ENCODE data around the gene TOM1L1.
"Not testable (repeated sequence)": the region's sequence is repeated elsewhere in the genome, so short reads cannot be mapped to it uniquely, and the experiment has no call there.

TOM1L1 gene, protein sequence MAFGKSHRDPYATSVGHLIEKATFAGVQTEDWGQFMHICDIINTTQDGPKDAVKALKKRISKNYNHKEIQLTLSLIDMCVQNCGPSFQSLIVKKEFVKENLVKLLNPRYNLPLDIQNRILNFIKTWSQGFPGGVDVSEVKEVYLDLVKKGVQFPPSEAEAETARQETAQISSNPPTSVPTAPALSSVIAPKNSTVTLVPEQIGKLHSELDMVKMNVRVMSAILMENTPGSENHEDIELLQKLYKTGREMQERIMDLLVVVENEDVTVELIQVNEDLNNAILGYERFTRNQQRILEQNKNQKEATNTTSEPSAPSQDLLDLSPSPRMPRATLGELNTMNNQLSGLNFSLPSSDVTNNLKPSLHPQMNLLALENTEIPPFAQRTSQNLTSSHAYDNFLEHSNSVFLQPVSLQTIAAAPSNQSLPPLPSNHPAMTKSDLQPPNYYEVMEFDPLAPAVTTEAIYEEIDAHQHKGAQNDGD

GRCh38 chr17:54900457-54901229, at the start of gene TOM1L1:
TOM1L1 (plus strand) TSS chr17:54900852; CDS start chr17:54900866, 14 bp downstream.
- Histone ChIP-seq H3K36me3 (ENCODE audit: insufficient read depth, low read length) (no peaks in the 10 kb centered on the region), H3K9me3 (ENCODE audit: control insufficient read depth, insufficient read depth, low read length) (no peaks in the 10 kb centered on the region), H3K4me1 (ENCODE audit: insufficient read depth, low read length) (peaks cover 12% of the 10 kb centered on the region), H3K9ac (ENCODE audit: low read depth, low read length) (peak within 1 kb of the TSS; percentile 83)

GRCh38 chr17:54859187-54859586, 41.5 kb upstream of the TOM1L1 start:
- no peaks in the 10 kb centered on the region; the same call in 1 of the 2 replicates for H3K4me1 ChIP-seq (ENCODE audit: insufficient read depth, low read length)
- no peaks in the 10 kb centered on the region for H3K36me3 ChIP-seq (ENCODE audit: insufficient read depth, low read length)
- no peaks in the 10 kb centered on the region for H3K9me3 ChIP-seq (ENCODE audit: control insufficient read depth, insufficient read depth, low read length)
- no peak overlapping the region for H3K9ac ChIP-seq (ENCODE audit: low read depth, low read length)

GRCh38 chr17:54860617-54861470, 39.8 kb upstream of the TOM1L1 start:
- H3K36me3 ChIP-seq (ENCODE audit: insufficient read depth, low read length), result no peaks in the 10 kb centered on the region
- peaks cover 4% of the 10 kb centered on the region; the same call in 1 of the 2 replicates for H3K4me1 ChIP-seq (ENCODE audit: insufficient read depth, low read length)
- H3K9ac ChIP-seq (ENCODE audit: low read depth, low read length), result no peak overlapping the region
- no peaks in the 10 kb centered on the region for H3K9me3 ChIP-seq (ENCODE audit: control insufficient read depth, insufficient read depth, low read length)

- no peaks in the 10 kb centered on the region for H3K36me3 ChIP-seq (ENCODE audit: insufficient read depth, low read length)
- H3K9me3 ChIP-seq (ENCODE audit: control insufficient read depth, insufficient read depth, low read length), result no peaks in the 10 kb centered on the region
- peaks cover 4% of the 10 kb centered on the region; the same call in 1 of the 2 replicates for H3K4me1 ChIP-seq (ENCODE audit: insufficient read depth, low read length)
- no peak overlapping the region for H3K9ac ChIP-seq (ENCODE audit: low read depth, low read length)
Observed at GRCh38 chr17:54861471-54861983, 39.1 kb upstream of the TOM1L1 start.

GRCh38 chr17:54863176-54863575, 37.5 kb upstream of the TOM1L1 start:
- H3K9ac ChIP-seq (ENCODE audit: low read depth, low read length), result no peak overlapping the region
- H3K36me3 ChIP-seq (ENCODE audit: insufficient read depth, low read length), result no peaks in the 10 kb centered on the region
- H3K4me1 ChIP-seq (ENCODE audit: insufficient read depth, low read length), result peaks cover 4% of the 10 kb centered on the region; the same call in 1 of the 2 replicates
- H3K9me3 ChIP-seq (ENCODE audit: control insufficient read depth, insufficient read depth, low read length), result no peaks in the 10 kb centered on the region

GRCh38 chr17:54864070-54864469, 36.6 kb upstream of the TOM1L1 start:
- H3K9me3 ChIP-seq (ENCODE audit: control insufficient read depth, insufficient read depth, low read length), result no peaks in the 10 kb centered on the region
- no peaks in the 10 kb centered on the region for H3K36me3 ChIP-seq (ENCODE audit: insufficient read depth, low read length)
- peaks cover 4% of the 10 kb centered on the region; the same call in 1 of the 2 replicates for H3K4me1 ChIP-seq (ENCODE audit: insufficient read depth, low read length)
- H3K9ac ChIP-seq (ENCODE audit: low read depth, low read length), result no peak overlapping the region

DNA sequence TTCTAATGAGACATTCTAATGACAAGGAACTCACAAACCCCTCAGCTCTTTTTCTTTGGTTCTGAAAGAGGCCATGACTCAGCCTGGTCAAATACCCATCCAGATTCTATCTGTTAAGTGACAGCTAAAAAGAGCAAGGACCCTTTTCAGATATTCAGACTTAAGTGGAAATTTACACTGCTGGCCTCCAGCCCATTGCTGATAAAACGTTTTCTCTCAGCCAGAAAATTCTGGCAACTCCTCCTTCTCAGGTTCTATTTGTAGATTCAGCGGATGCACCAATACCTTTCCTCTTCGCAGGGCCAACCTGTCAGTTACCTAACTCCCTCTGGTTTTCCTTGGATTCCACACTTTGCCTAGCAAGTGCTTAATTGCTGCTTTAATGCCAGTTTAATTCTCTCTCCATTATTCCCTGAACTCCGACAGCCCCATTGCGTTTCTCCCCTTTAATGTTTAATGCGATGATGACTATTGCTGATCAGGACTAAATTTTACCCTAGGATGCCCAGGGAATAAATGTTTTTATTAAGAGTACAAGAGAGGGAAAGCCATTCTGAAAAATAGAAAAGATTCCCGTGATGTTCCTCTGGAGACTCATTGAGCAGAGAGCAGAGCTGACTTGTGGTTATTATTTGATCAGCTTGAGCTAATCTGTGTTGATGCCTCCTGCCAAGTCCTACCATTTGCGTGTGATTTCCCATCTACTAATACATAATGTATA, 35.9 kb upstream of the TOM1L1 start:
- Histone ChIP-seq H3K4me1 (ENCODE audit: insufficient read depth, low read length) (peaks cover 4% of the 10 kb centered on the region; the same call in 1 of the 2 replicates), H3K9ac (ENCODE audit: low read depth, low read length) (no peak overlapping the region), H3K36me3 (ENCODE audit: insufficient read depth, low read length) (no peaks in the 10 kb centered on the region), H3K9me3 (ENCODE audit: control insufficient read depth, insufficient read depth, low read length) (no peaks in the 10 kb centered on the region)

- H3K9me3 ChIP-seq (ENCODE audit: control insufficient read depth, insufficient read depth, low read length), result no peaks in the 10 kb centered on the region
- peaks cover 4% of the 10 kb centered on the region; the same call in 1 of the 2 replicates for H3K4me1 ChIP-seq (ENCODE audit: insufficient read depth, low read length)
- H3K9ac ChIP-seq (ENCODE audit: low read depth, low read length), result no peak overlapping the region
- no peaks in the 10 kb centered on the region for H3K36me3 ChIP-seq (ENCODE audit: insufficient read depth, low read length)
Observed at GRCh38 chr17:54867634-54868033, 33.0 kb upstream of the TOM1L1 start.

DNA sequence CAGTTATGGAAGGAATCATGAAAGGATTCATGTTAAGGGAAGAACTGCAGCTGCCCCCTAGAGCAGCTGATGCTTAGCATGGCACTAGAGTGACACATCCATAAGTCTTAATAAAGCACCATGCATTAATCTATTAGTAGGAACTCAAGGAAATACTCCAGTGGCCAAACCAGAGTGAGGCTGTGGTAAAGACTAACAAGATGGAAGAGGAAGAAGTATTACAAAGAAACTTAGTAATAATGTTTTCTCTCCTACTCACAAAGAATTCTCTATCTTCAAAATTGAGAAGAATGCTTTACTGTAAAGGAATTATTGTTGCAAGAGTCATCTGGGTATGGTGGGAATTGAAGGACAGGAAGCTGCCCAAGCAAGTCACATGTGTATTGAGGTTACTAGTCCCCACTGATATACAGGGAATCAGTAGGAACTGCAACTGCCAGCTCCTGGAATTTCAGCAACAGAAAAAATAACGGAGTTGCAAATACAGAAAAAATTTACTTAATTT, 29.9 kb upstream of the TOM1L1 start:
- H3K9ac ChIP-seq (ENCODE audit: low read depth, low read length), result no peak overlapping the region
- H3K4me1 ChIP-seq (ENCODE audit: insufficient read depth, low read length), result 0 out of 2 replicates have a peak, but pooled peaks cover 3% of the 10 kb centered on the region
- no peaks in the 10 kb centered on the region for H3K9me3 ChIP-seq (ENCODE audit: control insufficient read depth, insufficient read depth, low read length)
- H3K36me3 ChIP-seq (ENCODE audit: insufficient read depth, low read length), result no peaks in the 10 kb centered on the region

DNA sequence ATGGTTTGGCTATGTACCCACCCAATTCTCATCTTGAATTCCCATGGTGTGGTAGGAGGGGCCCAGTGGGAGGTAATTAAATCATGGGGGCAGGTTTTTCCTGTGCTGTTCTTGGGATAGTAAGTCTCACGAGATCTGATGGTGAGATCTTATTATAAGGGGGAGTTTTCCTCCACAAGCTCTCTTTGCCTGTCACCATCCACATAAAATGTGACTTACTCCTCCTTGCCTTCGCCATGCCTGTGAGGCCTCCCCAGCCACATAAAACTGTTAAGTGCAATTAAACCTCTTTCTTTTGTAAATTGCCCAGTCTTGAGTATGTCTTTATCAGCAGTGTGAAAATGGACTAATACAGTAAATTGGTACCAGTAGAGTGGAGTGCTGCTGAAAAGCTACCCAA, 24.7 kb upstream of the TOM1L1 start:
- H3K9ac ChIP-seq (ENCODE audit: low read depth, low read length); H3K36me3 ChIP-seq (ENCODE audit: insufficient read depth, low read length); H3K4me1 ChIP-seq (ENCODE audit: insufficient read depth, low read length); H3K9me3 ChIP-seq (ENCODE audit: control insufficient read depth, insufficient read depth, low read length): not testable (repeated sequence)

- H3K4me1 ChIP-seq (ENCODE audit: insufficient read depth, low read length), result 0 out of 2 replicates have a peak, but pooled peaks cover 6% of the 10 kb centered on the region
- no peaks in the 10 kb centered on the region; the same call in 1 of the 2 replicates for H3K36me3 ChIP-seq (ENCODE audit: insufficient read depth, low read length)
- no peak overlapping the region for H3K9ac ChIP-seq (ENCODE audit: low read depth, low read length)
- H3K9me3 ChIP-seq (ENCODE audit: control insufficient read depth, insufficient read depth, low read length), result peaks cover 5% of the 10 kb centered on the region
Observed at GRCh38 chr17:54876656-54877195, 23.9 kb upstream of the TOM1L1 start.

- peaks cover 5% of the 10 kb centered on the region for H3K9me3 ChIP-seq (ENCODE audit: control insufficient read depth, insufficient read depth, low read length)
- H3K9ac ChIP-seq (ENCODE audit: low read depth, low read length), result no peak overlapping the region
- H3K4me1 ChIP-seq (ENCODE audit: insufficient read depth, low read length), result no peaks in the 10 kb centered on the region
- no peaks in the 10 kb centered on the region; the same call in 1 of the 2 replicates for H3K36me3 ChIP-seq (ENCODE audit: insufficient read depth, low read length)
Observed at GRCh38 chr17:54881255-54881972, 19.2 kb upstream of the TOM1L1 start.
